B cell (primary cell): ENCODE measurements around the gene METRNL. TPM values are rescaled to one million over a fixed set of nuclear protein-coding genes. Genes with fewer than 3 reads are reported as not detected.

Source experiments
- ATAC-seq: fragments of 200-7000 bp; cut with Tn5 transposase; one replicate; pipeline ENCODE4 v1.10.0; 2021; ENCODE audit warnings: low read depth, mild to moderate bottlenecking, moderate number of reproducible peaks, moderate library complexity
- CTCF ChIA-PET: fragments of 350-600 bp; sonication (Branson Sonifier 250); formaldehyde crosslinking; loops from one replicate; lab custom pipeline; 2021; ENCODE audit warnings: antibody characterized with exemption, inconsistent platforms; lab: Charles Lee
- POLR2A ChIA-PET: fragments of 350-600 bp; sonication (Branson Sonifier 250); formaldehyde crosslinking; loops from one replicate; lab custom pipeline; 2021; ENCODE audit warnings: antibody characterized with exemption; lab: Charles Lee
- DNase-seq: peaks from one replicate; pipeline ENCODE4 v3.0.0; 2013
- H2AFZ ChIP-seq: 2 replicates; pipeline ENCODE4 v1.6.1; 2012; ENCODE audit warnings: mild to moderate bottlenecking, low read depth, low read length; ENCODE audit not compliant: insufficient read depth, poor library complexity, severe bottlenecking
- H3K27ac ChIP-seq, 2 donors: 1 replicate in 1 of 2; 2 replicates in 1 of 2; pipeline ENCODE4 v1.5.1; 2012 to 2013; ENCODE audit warnings: low read length in 2 of 2, mild to moderate bottlenecking in 2 of 2, moderate library complexity in 1 of 2
- H3K27me3 ChIP-seq, 4 experiments: fragments of 200-600 bp in 1 of 4; sonication (generic) in 1 of 4; replicated peaks in 1 of 4; 1 replicate in 2 of 4; 2 replicates in 2 of 4; pipeline versions ENCODE4 v1.6.1 to v1.7.0; 2013 to 2016; ENCODE audit warnings: low read length in 3 of 4, mild to moderate bottlenecking in 2 of 4, mixed read lengths in 1 of 4, moderate library complexity in 1 of 4; ENCODE audit not compliant: insufficient read depth in 4 of 4, control insufficient read depth in 3 of 4; ENCODE audit errors: control extremely low read depth in 1 of 4
- H3K36me3 ChIP-seq, 2 experiments: replicated peaks in 1 of 2; 1 replicate in 1 of 2; 2 replicates in 1 of 2; pipeline versions ENCODE4 v1.6.1 to v1.7.1; 2013; ENCODE audit warnings: low read length in 1 of 2; ENCODE audit not compliant: insufficient read depth in 2 of 2, control insufficient read depth in 1 of 2; ENCODE audit errors: control extremely low read depth in 1 of 2, extremely low read depth in 1 of 2
- H3K4me1 ChIP-seq, 2 donors: fragments of 200-600 bp in 1 of 2; sonication (generic) in 1 of 2; 1 replicate in 1 of 2; 2 replicates in 1 of 2; pipeline versions ENCODE4 v1.5.1 to v1.6.1; 2013 to 2017; ENCODE audit warnings: low read length in 2 of 2; ENCODE audit not compliant: control insufficient read depth in 2 of 2, insufficient read depth in 2 of 2
- H3K4me2 ChIP-seq: replicated peaks from 2 replicates; pipeline ENCODE3; 2012; ENCODE audit warnings: mild to moderate bottlenecking, low read depth, low read length; ENCODE audit not compliant: poor library complexity, severe bottlenecking
- H3K4me3 ChIP-seq, 5 experiments: fragments of 200-600 bp in 1 of 5; sonication (generic) in 1 of 5; 1 replicate in 3 of 5; 2 replicates in 2 of 5; pipeline versions ENCODE4 v1.5.1 to v1.7.0; 2011 to 2016; ENCODE audit warnings: low read length in 4 of 5, mild to moderate bottlenecking in 4 of 5, low read depth in 2 of 5, control low read depth in 1 of 5, moderate library complexity in 1 of 5; ENCODE audit not compliant: insufficient read depth in 1 of 5; ENCODE audit errors: control extremely low read depth in 1 of 5, extremely low read depth in 1 of 5
- H3K79me2 ChIP-seq: fragments of 200-600 bp; sonication (generic); one replicate; pipeline ENCODE4 v1.6.0; 2016; ENCODE audit warnings: low read length; ENCODE audit not compliant: control insufficient read depth, insufficient read depth
- H3K9ac ChIP-seq: fragments of 200-600 bp; sonication (generic); 2 replicates; pipeline ENCODE4 v1.6.1; 2017; ENCODE audit warnings: mild to moderate bottlenecking, low read length, moderate library complexity
- H3K9me3 ChIP-seq, 3 donors: one replicate each; pipeline versions ENCODE4 v1.6.1 to v1.7.1; 2013; ENCODE audit warnings: low read length in 2 of 3; ENCODE audit not compliant: control insufficient read depth in 2 of 3, insufficient read depth in 1 of 3; ENCODE audit errors: control extremely low read depth in 1 of 3
- H4K20me1 ChIP-seq: 2 replicates; pipeline ENCODE4 v1.6.0; 2012; ENCODE audit warnings: mild to moderate bottlenecking, low read length; ENCODE audit not compliant: insufficient read depth, control insufficient read depth, poor library complexity, severe bottlenecking
- H3K27ac Mint-ChIP-seq: one replicate; pipeline ENCODE4 v1.8.0; 2021; ENCODE audit warnings: mixed read lengths
- H3K27me3 Mint-ChIP-seq: one replicate; pipeline ENCODE4 v1.8.0; 2021; ENCODE audit warnings: mixed read lengths
- H3K4me1 Mint-ChIP-seq: one replicate; pipeline ENCODE4 v1.8.0; 2021; ENCODE audit warnings: mixed read lengths
- H3K4me3 Mint-ChIP-seq: one replicate; pipeline ENCODE4 v1.8.0; 2021; ENCODE audit warnings: mixed read lengths
- H3K9me3 Mint-ChIP-seq: one replicate; pipeline ENCODE4 v1.8.0; 2022; ENCODE audit warnings: mixed read lengths; ENCODE audit not compliant: insufficient read depth
- EZH2 ChIP-seq: IDR thresholded peaks from 2 replicates; pipeline ENCODE4 v1.6.1; 2012; ENCODE audit warnings: borderline replicate concordance, low read depth, mild to moderate bottlenecking, moderate library complexity, low read length; ENCODE audit not compliant: insufficient read depth, poor library complexity, severe bottlenecking
- WGBS: methylation state at CpG from one replicate; pipeline ENCODE4 v1.1.5; 2013; ENCODE audit warnings: missing lambda C conversion rate; ENCODE audit not compliant: insufficient coverage; 5-methylcytosine and 5-hydroxymethylcytosine counted together
- intact Hi-C: fragments of 100-400 bp; cut with micrococcal nuclease; formaldehyde crosslinking; loops from one replicate; pipeline ENCODE4 v1.10.0; 2022
- polyA plus RNA-seq: library from polyadenylated mRNA; depleted of rRNA; stranded (reverse); fragments of >200 nt; gene quantifications from 2 replicates; pipeline ENCODE4 v1.2.3, GENCODE V29; 2012
- total RNA-seq, 2 donors: library from RNA; stranded (reverse); fragments of 120-200 nt in 1 of 2; gene quantifications; 1 replicate in 1 of 2; 2 replicates in 1 of 2; pipeline versions ENCODE4 v1.2.3 to v1.2.4, GENCODE V29; 2013 to 2022
- TF ChIP-seq, protein P1 (sequence below): fragments of 200-600 bp; IDR thresholded peaks from one replicate; pipeline ENCODE4 v1.8.0; 2022; ENCODE audit warnings: antibody characterized with exemption, mild to moderate bottlenecking

Gene METRNL
- total and polyA plus RNA-seq, 2 donors (not counting 1 experiment from before 2014, with no cell fraction given), result 11.8 to 18.4 TPM

DNA sequence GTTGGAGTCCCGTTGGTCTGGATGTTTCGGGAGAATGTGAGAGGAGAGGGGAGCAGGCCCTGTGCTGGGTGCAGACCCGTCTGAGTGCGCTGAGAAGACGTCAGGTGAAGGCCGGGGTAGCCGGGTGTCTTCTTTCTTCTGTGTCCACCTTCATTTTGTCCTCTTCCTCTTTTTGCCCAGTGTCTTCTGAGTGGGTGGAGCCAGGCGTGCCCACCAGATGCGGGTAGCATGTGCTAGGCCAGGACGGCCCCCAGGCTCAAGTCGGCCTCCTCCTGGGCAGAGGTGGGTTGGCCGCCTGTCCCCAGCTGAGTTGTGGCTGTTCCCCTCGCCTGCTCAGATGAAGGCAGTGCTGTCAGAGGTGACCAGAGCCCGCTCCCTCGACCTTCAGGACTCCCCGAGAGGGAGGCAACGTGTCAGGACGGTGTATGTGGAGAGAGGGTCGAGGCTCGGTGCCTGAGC is 3.5 kb downstream of the METRNL start:
- H3K4me1 ChIP-seq, result peaks cover 21 to 24% of the 10 kb centered on the region in 2 donors
- ChIA-PET POLR2A (no interaction called here), CTCF (interaction anchor here (1.5 kb wide), 1 partner anchor 118 kb away, joined by 5 read pairs; no protein-coding TSS in a partner anchor)
- no peaks in the 10 kb centered on the region for H3K79me2 ChIP-seq
- Mint-ChIP-seq H3K27ac (peak overlapping the region; percentile 91), H3K9me3 (no peaks in the 10 kb centered on the region), H3K4me3 (peak overlapping the region; percentile 87), H3K27me3 (no peaks in the 10 kb centered on the region), H3K4me1 (peaks cover 31% of the 10 kb centered on the region)
- no peak overlapping the region for H3K9ac ChIP-seq
- peaks cover 0 to 9% (median 5%) of the 10 kb centered on the region in 4 experiments for H3K27me3 ChIP-seq
- peak overlapping the region in 1 of 2 donors; percentile 12 for H3K27ac ChIP-seq
- H3K4me3 ChIP-seq, result no peak overlapping the region
- H3K36me3 ChIP-seq, result no peaks in the 10 kb centered on the region
- H4K20me1 ChIP-seq, result peaks cover 10% of the 10 kb centered on the region
- no peak overlapping the region for H3K4me2 ChIP-seq
- intact Hi-C loops, result loop anchor here (5.0 kb wide), 1 partner anchor 301 kb away; no protein-coding TSS in a partner anchor
- no peak for TF ChIP-seq EZH2
- TF ChIP-seq, protein P1, sequence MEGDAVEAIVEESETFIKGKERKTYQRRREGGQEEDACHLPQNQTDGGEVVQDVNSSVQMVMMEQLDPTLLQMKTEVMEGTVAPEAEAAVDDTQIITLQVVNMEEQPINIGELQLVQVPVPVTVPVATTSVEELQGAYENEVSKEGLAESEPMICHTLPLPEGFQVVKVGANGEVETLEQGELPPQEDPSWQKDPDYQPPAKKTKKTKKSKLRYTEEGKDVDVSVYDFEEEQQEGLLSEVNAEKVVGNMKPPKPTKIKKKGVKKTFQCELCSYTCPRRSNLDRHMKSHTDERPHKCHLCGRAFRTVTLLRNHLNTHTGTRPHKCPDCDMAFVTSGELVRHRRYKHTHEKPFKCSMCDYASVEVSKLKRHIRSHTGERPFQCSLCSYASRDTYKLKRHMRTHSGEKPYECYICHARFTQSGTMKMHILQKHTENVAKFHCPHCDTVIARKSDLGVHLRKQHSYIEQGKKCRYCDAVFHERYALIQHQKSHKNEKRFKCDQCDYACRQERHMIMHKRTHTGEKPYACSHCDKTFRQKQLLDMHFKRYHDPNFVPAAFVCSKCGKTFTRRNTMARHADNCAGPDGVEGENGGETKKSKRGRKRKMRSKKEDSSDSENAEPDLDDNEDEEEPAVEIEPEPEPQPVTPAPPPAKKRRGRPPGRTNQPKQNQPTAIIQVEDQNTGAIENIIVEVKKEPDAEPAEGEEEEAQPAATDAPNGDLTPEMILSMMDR, result no peak
- 97% methylated on average over 20 of the region's 20 CpGs for WGBS
- no peak for ATAC-seq
- DNase-seq, result no peak
- peaks cover 0 to 5% (median 0%) of the 10 kb centered on the region in 3 donors for H3K9me3 ChIP-seq
- no peak overlapping the region for H2AFZ ChIP-seq
